ENCODE results near the gene IRAK1. TPM values are rescaled to one million over a fixed set of nuclear protein-coding genes. Genes with fewer than 3 reads are reported as not detected.

The IRAK1 gene
- total and polyA plus RNA-seq, 2 of the 13 experiments (the other 11 are each of a cell fraction or from before 2014, with no cell fraction given) = 57.7 to 77.3 TPM

GRCh38 chrX:153993079-153993478 lies 26.6 kb downstream of the IRAK1 start:
- FAIRE-seq (no peak), ATAC-seq (no peak), DNase-seq (ENCODE audit: low spot score) (no peak)
- Histone ChIP-seq H3K4me2 (ENCODE audit: low read depth, low read length) (no peak overlapping the region), H3K9ac (ENCODE audit: insufficient read depth, low read depth, low read length) (no peak overlapping the region), H3K79me2 (ENCODE audit: insufficient read depth, low read length) (no peaks in the 10 kb centered on the region), H3K36me3 (replicated peaks in 1 of 2; ENCODE audit: control insufficient read depth in 1 of 2, insufficient read depth in 2 of 2, low read length in 2 of 2) (no peaks in the 10 kb centered on the region), H2AFZ (ENCODE audit: low read length) (no peak overlapping the region), H3K27me3 (ENCODE audit: control insufficient read depth in 1 of 2, insufficient read depth in 2 of 2, low read length in 2 of 2) (no peaks in the 10 kb centered on the region), H3K9me3 (ENCODE audit: low read length) (no peaks in the 10 kb centered on the region), H3K4me1 (ENCODE audit: insufficient read depth, low read length) (peaks cover 26% of the 10 kb centered on the region), H3K27ac (ENCODE audit: extremely low read length, insufficient read depth, low read length) (no peak overlapping the region), H3K4me3 (replicated peaks in 1 of 3; ENCODE audit: insufficient read depth in 1 of 3, low read depth in 2 of 3, low read length in 3 of 3) (no peak overlapping the region), H4K20me1 (ENCODE audit: insufficient read depth, low read length) (no peaks in the 10 kb centered on the region)
- no TSS peak for BruUV-seq (replicated peaks)
- CTCF ChIA-PET (ENCODE audit: low intra/inter-chr PET ratio, low total read pairs) = no interaction called here
- intact Hi-C loops (cut with micrococcal nuclease; ENCODE audit: unreplicated experiment) (no loop called here), in situ Hi-C loops (cut with HindIII; ENCODE audit: extremely low pct_ligation_motif_present, low pct_unique_long_range_greater_than_20kb) (no loop called here)
- POLR2A ChIA-PET = no interaction called here
- 34% methylated on average over 3 of the region's 12 CpGs for WGBS (ENCODE audit: low lambda C conversion rate)
- no peak for TF ChIP-seq MEIS2 (CRISPR knock-in tag; IDR thresholded peaks at IDR 0.05)
- no peak for TF ChIP-seq CEBPB (IDR thresholded peaks at IDR 0.05; ENCODE audit: borderline replicate concordance, low read depth, low read length)
- TF ChIP-seq KLF13 (CRISPR knock-in tag; IDR thresholded peaks at IDR 0.05) = no peak
- no peak for TF ChIP-seq CREB1 (IDR thresholded peaks at IDR 0.05)
- no peak for TF ChIP-seq CREB1 (CRISPR knock-in tag; IDR thresholded peaks at IDR 0.05)
- no peak for TF ChIP-seq THAP11 (CRISPR knock-in tag; IDR thresholded peaks at IDR 0.05)
- no peak for TF ChIP-seq KAT2B (IDR thresholded peaks at IDR 0.05; ENCODE audit: borderline replicate concordance, low read depth, low read length)
- TF ChIP-seq ZBTB40 (IDR thresholded peaks at IDR 0.05) = no peak
- TF ChIP-seq ZBTB40 (CRISPR knock-in tag; IDR thresholded peaks at IDR 0.05) = no peak
- TF ChIP-seq KDM6A (CRISPR knock-in tag; IDR thresholded peaks at IDR 0.05; ENCODE audit: low read depth) = no peak
- TF ChIP-seq NR2F1 (CRISPR knock-in tag; IDR thresholded peaks at IDR 0.05) = no peak
- no peak for TF ChIP-seq ARID5B (CRISPR knock-in tag; IDR thresholded peaks at IDR 0.05)

All from HepG2 (cell line).